HG02678 (cell line): ENCODE results near the gene TNS3.
"Not testable (repeated sequence)": the region's sequence is repeated elsewhere in the genome, so short reads cannot be mapped to it uniquely, and the experiment has no call there.

Experiments
- ATAC-seq: cut with Tn5 transposase; IDR thresholded peaks from one replicate; pipeline ENCODE4 v1.9.1; 2021; ENCODE audit warnings: mild to moderate bottlenecking, moderate library complexity; ENCODE audit not compliant: unreplicated experiment

The TNS3 gene

GRCh38 chr7:47454974-47455871, 126.7 kb downstream of the TNS3 start:
- ATAC-seq, result no peak

GRCh38 chr7:47454069-47454973, 127.6 kb downstream of the TNS3 start:
- ATAC-seq, result no peak

GRCh38 chr7:47453093-47454061, 128.5 kb downstream of the TNS3 start:
- no peak for ATAC-seq

GRCh38 chr7:47452715-47453092, 129.2 kb downstream of the TNS3 start:
- ATAC-seq, result no peak

- no peak for ATAC-seq
Measured at GRCh38 chr7:47452295-47452694, 129.6 kb downstream of the TNS3 start.

GRCh38 chr7:47451851-47452205, 130.1 kb downstream of the TNS3 start:
- no peak for ATAC-seq

GRCh38 chr7:47449810-47450590, 131.9 kb downstream of the TNS3 start:
- no peak for ATAC-seq

- ATAC-seq, result no peak
Measured at GRCh38 chr7:47448971-47449370, 132.9 kb downstream of the TNS3 start.

- ATAC-seq, result no peak
Measured at GRCh38 chr7:47447621-47448349, 134.1 kb downstream of the TNS3 start.

GRCh38 chr7:47446871-47447466, 134.9 kb downstream of the TNS3 start:
- ATAC-seq, result no peak

- no peak for ATAC-seq
Measured at GRCh38 chr7:47444376-47445098, 137.4 kb downstream of the TNS3 start.

- ATAC-seq, result no peak
Measured at GRCh38 chr7:47443049-47443448, 138.9 kb downstream of the TNS3 start.

- ATAC-seq, result no peak
Measured at GRCh38 chr7:47442605-47442865, 139.4 kb downstream of the TNS3 start.

- ATAC-seq, result no peak
Measured at GRCh38 chr7:47441796-47442604, 139.9 kb downstream of the TNS3 start.

- not testable (repeated sequence) for ATAC-seq
Measured at GRCh38 chr7:47441048-47441447, 140.9 kb downstream of the TNS3 start.

GRCh38 chr7:47440320-47440719, 141.6 kb downstream of the TNS3 start:
- no peak for ATAC-seq

GRCh38 chr7:47439181-47439667, 142.7 kb downstream of the TNS3 start:
- ATAC-seq, result no peak
